Naive thymus-derived CD4-positive, alpha-beta T cell (primary cell): ENCODE data around the gene GADD45B. TPM values are rescaled to one million over a fixed set of nuclear protein-coding genes. Genes with fewer than 3 reads are reported as not detected.
"Not testable (repeated sequence)": the region's sequence is repeated elsewhere in the genome, so short reads cannot be mapped to it uniquely, and the experiment has no call there.

Experiments
- ATAC-seq: fragments of 150-1000 bp; cut with Tn5 transposase; 2 replicates; pipeline ENCODE4 v1.10.0; 2021; ENCODE audit warnings: mild to moderate bottlenecking, moderate library complexity
- CTCF ChIA-PET: fragments of 350-600 bp; sonication (Branson Sonifier 250); formaldehyde crosslinking; loops from one replicate; lab custom pipeline; 2021; ENCODE audit warnings: antibody characterized with exemption; lab: Charles Lee
- POLR2A ChIA-PET: fragments of 350-600 bp; sonication (Branson Sonifier 250); formaldehyde crosslinking; loops from one replicate; lab custom pipeline; 2021; ENCODE audit warnings: antibody characterized with exemption, inconsistent platforms; lab: Charles Lee
- DNase-seq, 9 donors: peaks; one replicate each; pipeline versions ENCODE4 v3.0.0 to v3.0.0-alpha.2; 2020 to 2022; ENCODE audit warnings: mixed read lengths in 1 of 9
- H3K27ac ChIP-seq: one replicate; pipeline ENCODE4 v1.7.0; 2013; ENCODE audit warnings: mild to moderate bottlenecking, low read depth, low read length, moderate library complexity
- H3K27me3 ChIP-seq, 2 donors: one replicate each; pipeline ENCODE4 v1.7.0; 2013; ENCODE audit warnings: low read length in 2 of 2, mild to moderate bottlenecking in 2 of 2, moderate library complexity in 2 of 2; ENCODE audit not compliant: control insufficient read depth in 2 of 2, insufficient read depth in 2 of 2
- H3K36me3 ChIP-seq, 3 experiments: 1 replicate in 2 of 3; 2 replicates in 1 of 3; pipeline ENCODE4 v1.7.0; 2013; ENCODE audit warnings: low read length in 3 of 3, mild to moderate bottlenecking in 3 of 3, moderate library complexity in 1 of 3; ENCODE audit not compliant: insufficient read depth in 3 of 3, control insufficient read depth in 2 of 3
- H3K4me1 ChIP-seq, 2 donors: one replicate each; pipeline ENCODE4 v1.7.0; 2013; ENCODE audit warnings: low read length in 2 of 2, mild to moderate bottlenecking in 2 of 2, moderate library complexity in 1 of 2; ENCODE audit not compliant: control insufficient read depth in 2 of 2, insufficient read depth in 2 of 2
- H3K4me3 ChIP-seq: 2 replicates; pipeline ENCODE4 v1.7.0; 2013; ENCODE audit warnings: mild to moderate bottlenecking, low read length
- H3K9me3 ChIP-seq, 3 experiments: 1 replicate in 2 of 3; 2 replicates in 1 of 3; pipeline ENCODE4 v1.7.0; 2013; ENCODE audit warnings: low read length in 3 of 3; ENCODE audit not compliant: control insufficient read depth in 2 of 3
- H3K27ac Mint-ChIP-seq, 9 donors: one replicate each; pipeline ENCODE4 v1.8.0; 2020 to 2022; ENCODE audit warnings: mixed read lengths in 9 of 9, mild to moderate bottlenecking in 8 of 9, moderate library complexity in 5 of 9, inconsistent platforms in 2 of 9
- H3K27me3 Mint-ChIP-seq, 5 donors: one replicate each; pipeline ENCODE4 v1.8.0; 2021 to 2022; ENCODE audit warnings: mixed read lengths in 5 of 5, mild to moderate bottlenecking in 1 of 5
- H3K36me3 Mint-ChIP-seq, 5 donors: one replicate each; pipeline ENCODE4 v1.8.0; 2020 to 2022; ENCODE audit warnings: mixed read lengths in 5 of 5, mild to moderate bottlenecking in 3 of 5, inconsistent platforms in 1 of 5
- H3K4me1 Mint-ChIP-seq, 7 donors: one replicate each; pipeline ENCODE4 v1.8.0; 2020 to 2022; ENCODE audit warnings: mixed read lengths in 7 of 7, mild to moderate bottlenecking in 3 of 7, inconsistent platforms in 1 of 7
- H3K4me3 Mint-ChIP-seq, 10 donors: one replicate each; pipeline ENCODE4 v1.8.0; 2020 to 2022; ENCODE audit warnings: mild to moderate bottlenecking in 10 of 10, mixed read lengths in 10 of 10, moderate library complexity in 6 of 10, inconsistent platforms in 2 of 10
- H3K9me3 Mint-ChIP-seq, 11 donors: one replicate each; pipeline ENCODE4 v1.8.0; 2020 to 2022; ENCODE audit warnings: mixed read lengths in 11 of 11, mild to moderate bottlenecking in 4 of 11, inconsistent platforms in 1 of 11, moderate library complexity in 1 of 11
- intact Hi-C, 2 donors: fragments of 100-400 bp; cut with micrococcal nuclease; formaldehyde crosslinking; loops; one replicate each; pipeline ENCODE4 v1.15.1; 2023
- polyA plus RNA-seq, 2 donors: library from polyadenylated mRNA; unstranded; fragments of 300-500 nt; fragmentation: Illumina TruSeq; gene quantifications; one replicate each; pipeline ENCODE4 v1.2.3, GENCODE V29; 2021
- total RNA-seq, 6 experiments: library from RNA in 5 of 6; stranded (reverse) in 5 of 6; gene quantifications; 1 replicate in 5 of 6; 2 replicates in 1 of 6; pipeline ENCODE4 v1.2.3 and lab custom pipeline; 2021 to 2026

GADD45B gene
- total and polyA plus RNA-seq, 7 experiments from 2014 or later, result 30.1 to 157 (median 82.8) TPM

- Histone ChIP-seq H3K27ac (no peak overlapping the region), H3K36me3 (no peaks in the 10 kb centered on the region), H3K9me3 (no peaks in the 10 kb centered on the region), H3K4me3 (no peak overlapping the region), H3K4me1 (peaks cover 4 to 13% of the 10 kb centered on the region in 2 donors), H3K27me3 (peaks cover 4 to 8% of the 10 kb centered on the region in 2 donors)
- peaks cover 6 to 33% (median 27%) of the 10 kb centered on the region in 7 donors for H3K4me1 Mint-ChIP-seq
- peaks cover 20 to 69% (median 27%) of the 10 kb centered on the region in 5 donors for H3K27me3 Mint-ChIP-seq
- CTCF ChIA-PET, result interaction anchor here (0.7 kb wide), 1 partner anchor 17 kb away, joined by 4 read pairs; no protein-coding TSS in a partner anchor
- no peaks in the 10 kb centered on the region for H3K9me3 Mint-ChIP-seq
- DNase-seq (no peak), ATAC-seq (no peak)
- intact Hi-C loops, result no loop called here
- H3K36me3 Mint-ChIP-seq, result no peaks in the 10 kb centered on the region
- peak overlapping the region in 1 of 10 donors; percentile 88 for H3K4me3 Mint-ChIP-seq
- POLR2A ChIA-PET, result interaction anchor here (0.7 to 7.3 kb wide), 3 partner anchors 13 to 216 kb away, joined by 5 to 81 read pairs (median 37); partner anchors contain the start of gene GADD45B
- H3K27ac Mint-ChIP-seq, result no peak overlapping the region
Observed at GRCh38 chr19:2490659-2491058, 14.7 kb downstream of the GADD45B start.

DNA sequence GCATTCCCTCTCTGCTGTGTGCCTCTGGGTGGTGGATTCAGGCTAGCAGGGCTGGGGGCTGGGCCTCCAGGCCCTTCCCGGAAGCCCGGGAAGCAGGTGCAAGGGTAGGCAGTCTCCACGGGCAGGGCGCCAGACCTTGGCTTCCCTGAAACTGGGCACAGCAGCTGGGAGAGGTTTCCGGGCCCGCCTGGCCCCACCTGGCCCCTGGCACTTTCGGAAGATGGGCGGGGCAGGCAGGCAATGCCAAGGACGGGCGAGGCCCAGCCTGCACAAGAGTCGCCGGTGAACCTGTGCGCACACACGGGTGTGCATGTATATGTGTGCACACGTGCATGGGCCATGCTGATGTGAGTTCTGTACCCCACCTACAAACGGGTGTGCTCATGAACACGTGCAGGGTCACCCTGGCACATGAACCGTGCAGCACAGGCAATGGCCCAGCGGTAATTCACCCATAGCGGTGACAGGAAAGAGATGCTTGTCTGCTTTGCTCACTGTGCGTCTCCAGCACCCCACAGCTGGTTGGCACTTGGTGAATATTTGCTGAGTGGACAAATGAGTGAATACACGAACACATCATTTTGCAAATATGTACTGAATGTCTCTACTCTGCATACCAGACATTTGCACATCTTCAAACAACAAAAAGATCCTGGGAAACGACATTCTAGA lies 15.3 kb downstream of the GADD45B start:
- Histone ChIP-seq H3K27ac (no peak overlapping the region), H3K27me3 (peaks cover 4 to 8% of the 10 kb centered on the region in 2 donors), H3K4me1 (peaks cover 9 to 18% of the 10 kb centered on the region in 2 donors), H3K4me3 (no peak overlapping the region), H3K9me3 (no peaks in the 10 kb centered on the region), H3K36me3 (no peaks in the 10 kb centered on the region)
- no peaks in the 10 kb centered on the region for H3K36me3 Mint-ChIP-seq
- intact Hi-C loops, result no loop called here
- H3K27me3 Mint-ChIP-seq, result peaks cover 20 to 70% (median 27%) of the 10 kb centered on the region in 5 donors
- H3K4me1 Mint-ChIP-seq, result peaks cover 6 to 40% (median 29%) of the 10 kb centered on the region in 7 donors
- peak overlapping the region in 1 of 9 donors; percentile 13 for H3K27ac Mint-ChIP-seq
- peak overlapping the region in 2 of 10 donors; percentile 25 to 41 for H3K4me3 Mint-ChIP-seq
- CTCF ChIA-PET, result no interaction called here
- DNase-seq, result no peak
- H3K9me3 Mint-ChIP-seq, result no peaks in the 10 kb centered on the region
- POLR2A ChIA-PET, result interaction anchor here (7.3 kb wide), 1 partner anchor 14 kb away, joined by 81 read pairs; the partner anchor contains the start of gene GADD45B
- ATAC-seq, result no peak

GRCh38 chr19:2492870-2493269 lies 16.9 kb downstream of the GADD45B start:
- intact Hi-C loops, result no loop called here
- CTCF ChIA-PET, result interaction anchor here (0.9 kb wide), 1 partner anchor 118 kb away, joined by 3 read pairs; no protein-coding TSS in a partner anchor
- Histone ChIP-seq H3K9me3 (no peaks in the 10 kb centered on the region), H3K27ac (no peak overlapping the region), H3K36me3 (no peaks in the 10 kb centered on the region), H3K4me3 (no peak overlapping the region), H3K27me3 (peaks cover 4 to 8% of the 10 kb centered on the region in 2 donors), H3K4me1 (peaks cover 9 to 18% of the 10 kb centered on the region in 2 donors)
- Mint-ChIP-seq H3K4me1 (peaks cover 6 to 43% (median 33%) of the 10 kb centered on the region in 7 donors), H3K4me3 (peak overlapping the region in 4 of 10 donors; percentile 12 to 51 (median 35)), H3K36me3 (no peaks in the 10 kb centered on the region), H3K27ac (peak overlapping the region in 1 of 9 donors; percentile 31), H3K27me3 (peaks cover 20 to 61% (median 27%) of the 10 kb centered on the region in 5 donors), H3K9me3 (no peaks in the 10 kb centered on the region)
- ATAC-seq (no peak), DNase-seq (no peak)
- POLR2A ChIA-PET, result interaction anchor here (1.4 to 7.3 kb wide), 3 partner anchors 12 to 16 kb away, joined by 3 to 81 read pairs (median 4); partner anchors contain the start of gene GADD45B

DNA sequence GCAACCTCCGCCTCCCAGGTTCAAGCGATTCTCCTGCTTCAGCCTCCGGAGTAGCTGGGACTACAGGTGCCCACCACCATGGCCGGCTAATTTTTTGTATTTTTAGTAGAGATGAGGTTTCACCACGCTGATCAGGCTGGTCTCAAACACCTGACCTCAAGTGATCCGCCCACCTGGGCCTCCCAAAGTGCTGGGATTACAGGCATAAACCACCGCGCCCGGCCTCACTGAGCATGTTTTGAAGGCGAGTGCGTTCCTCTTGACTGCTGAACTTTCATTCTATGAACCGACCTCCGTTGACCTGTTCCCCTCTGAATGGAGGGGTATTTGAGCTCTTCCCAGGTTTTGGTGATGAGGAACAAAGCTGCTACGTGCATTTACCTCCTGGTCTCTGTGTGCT lies 17.5 kb downstream of the GADD45B start:
- POLR2A ChIA-PET, result interaction anchor here (0.6 to 7.3 kb wide), 3 partner anchors 13 to 168 kb away, joined by 3 to 81 read pairs (median 4); partner anchors contain the start of gene GADD45B
- peak overlapping the region; percentile 39 to 82 (median 76) for H3K4me3 Mint-ChIP-seq
- not testable (repeated sequence) for H3K27me3 ChIP-seq

DNA sequence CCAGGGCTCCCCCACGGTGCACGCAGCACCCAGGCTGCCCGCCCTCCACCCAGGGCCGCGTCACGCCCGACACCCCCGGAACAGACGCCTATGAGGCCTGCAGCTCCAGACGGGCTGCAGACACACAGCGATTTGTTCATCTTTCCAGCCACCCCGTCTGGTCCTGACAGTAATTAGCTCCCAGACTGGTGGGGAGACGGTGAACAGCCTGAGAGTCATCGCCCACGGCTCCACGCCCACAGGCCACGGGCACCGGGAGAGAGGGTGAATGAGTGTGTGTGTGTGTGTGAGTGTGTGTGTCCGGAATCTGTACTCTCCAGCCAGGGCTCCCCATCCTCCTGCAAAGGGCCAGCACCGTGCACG lies 18.1 kb downstream of the GADD45B start:
- peaks cover 20 to 52% (median 27%) of the 10 kb centered on the region in 5 donors for H3K27me3 Mint-ChIP-seq
- Histone ChIP-seq H3K27me3 (peaks cover 4 to 8% of the 10 kb centered on the region in 2 donors), H3K27ac (no peak overlapping the region), H3K9me3 (no peaks in the 10 kb centered on the region), H3K4me3 (peak overlapping the region; percentile 77), H3K4me1 (peaks cover 9 to 18% of the 10 kb centered on the region in 2 donors), H3K36me3 (no peaks in the 10 kb centered on the region)
- H3K9me3 Mint-ChIP-seq, result no peaks in the 10 kb centered on the region
- ATAC-seq (peak; percentile 1), DNase-seq (no peak)
- peaks cover 6 to 39% (median 33%) of the 10 kb centered on the region in 7 donors for H3K4me1 Mint-ChIP-seq
- intact Hi-C loops, result loop anchor here in 1 of 2 donors (1.0 kb wide), 1 partner anchor 16 kb away; no protein-coding TSS in a partner anchor
- H3K27ac Mint-ChIP-seq, result peak overlapping the region in 3 of 9 donors; percentile 38 to 65 (median 48)
- ChIA-PET POLR2A (interaction anchor here (1.4 to 7.3 kb wide), 2 partner anchors 9 to 17 kb away, joined by 4 to 81 read pairs; partner anchors contain the start of gene GADD45B), CTCF (no interaction called here)
- H3K36me3 Mint-ChIP-seq, result no peaks in the 10 kb centered on the region
- H3K4me3 Mint-ChIP-seq, result peak overlapping the region; percentile 67 to 87 (median 77)

More for the DNA sequence above, 17.5 kb downstream of the GADD45B start:
- peaks cover 9 to 18% of the 10 kb centered on the region in 2 donors for H3K4me1 ChIP-seq
- H3K4me3 ChIP-seq, H3K36me3 Mint-ChIP-seq, CTCF ChIA-PET, intact Hi-C loops, H3K27ac Mint-ChIP-seq, DNase-seq, H3K9me3 Mint-ChIP-seq, H3K9me3 ChIP-seq, ATAC-seq, H3K27ac ChIP-seq, H3K36me3 ChIP-seq: not testable (repeated sequence)
- H3K4me1 Mint-ChIP-seq, result peaks cover 6 to 43% (median 33%) of the 10 kb centered on the region in 7 donors
- peaks cover 20 to 55% (median 27%) of the 10 kb centered on the region in 5 donors for H3K27me3 Mint-ChIP-seq

DNA sequence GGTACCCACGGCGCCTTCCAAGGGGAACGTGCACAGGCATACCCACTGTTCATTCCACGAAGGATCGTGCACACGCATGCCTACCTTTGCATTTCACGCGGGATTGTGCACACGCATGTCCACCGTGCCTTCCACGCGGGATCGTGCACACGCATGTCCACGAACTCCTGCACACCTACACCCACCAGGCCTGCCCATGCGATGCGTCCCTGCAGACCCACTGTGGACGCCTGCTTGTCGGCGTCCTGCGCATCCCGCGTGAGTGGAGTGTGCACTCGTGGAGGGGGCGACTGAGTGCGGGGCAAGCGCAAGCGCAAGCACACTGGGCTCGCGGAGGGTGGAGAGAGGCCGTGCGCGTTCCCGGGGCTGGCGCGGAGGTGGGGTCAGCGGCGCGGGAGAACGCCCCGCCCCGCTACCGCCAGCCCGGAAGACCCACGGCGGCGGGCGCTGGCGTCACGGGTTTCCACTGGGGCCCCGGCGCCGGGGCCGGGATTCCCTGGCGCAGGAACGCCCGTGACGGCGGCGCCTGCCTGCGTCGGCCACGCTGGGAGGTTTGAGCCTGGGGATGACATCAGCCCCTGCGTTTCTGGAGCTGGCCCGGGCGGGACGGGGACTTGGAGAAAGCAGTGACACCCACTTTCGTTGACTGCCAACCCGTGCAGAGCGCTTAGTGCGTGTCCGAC lies 18.7 kb downstream of the GADD45B start:
- peaks cover 7 to 14% of the 10 kb centered on the region in 2 donors for H3K4me1 ChIP-seq
- H3K4me3 ChIP-seq, result peak overlapping the region; percentile 77
- Mint-ChIP-seq H3K4me3 (peak overlapping the region; percentile 67 to 87 (median 77)), H3K27me3 (peaks cover 20 to 52% (median 24%) of the 10 kb centered on the region in 5 donors), H3K36me3 (no peaks in the 10 kb centered on the region), H3K27ac (peak overlapping the region in 4 of 9 donors; percentile 19 to 65 (median 43)), H3K4me1 (peaks cover 4 to 38% (median 30%) of the 10 kb centered on the region in 7 donors), H3K9me3 (no peaks in the 10 kb centered on the region)
- peaks cover 2 to 4% of the 10 kb centered on the region in 2 donors for H3K27me3 ChIP-seq
- POLR2A ChIA-PET, result interaction anchor here (1.2 to 7.3 kb wide), 3 partner anchors 9 to 17 kb away, joined by 4 to 81 read pairs (median 4); partner anchors contain the start of gene GADD45B
- ATAC-seq (peak; percentile 73), DNase-seq (peak in 8 of 9 donors; percentile 22 to 75 (median 33))
- no peaks in the 10 kb centered on the region for H3K9me3 ChIP-seq
- no peaks in the 10 kb centered on the region for H3K36me3 ChIP-seq
- CTCF ChIA-PET, result interaction anchor here (1.0 kb wide), 1 partner anchor 9 kb away, joined by 4 read pairs; no protein-coding TSS in a partner anchor
- peak overlapping the region; percentile 69 for H3K27ac ChIP-seq
- intact Hi-C loops, result loop anchor here (1.0 to 5.0 kb wide), 2 partner anchors 16 to 38 kb away; no protein-coding TSS in a partner anchor
